HCT116 (cell line): ENCODE measurements around the gene APOBEC3B.

Experiments used
- JUND ChIP-seq: IDR thresholded peaks from 2 replicates; pipeline ENCODE4 v1.6.1; 2012
- TF ChIP-seq, protein P1 (sequence below): IDR thresholded peaks from 2 replicates; pipeline ENCODE4 v1.6.1; 2011; ENCODE audit warnings: mild to moderate bottlenecking, low read length, moderate library complexity; ENCODE audit not compliant: insufficient replicate concordance; ENCODE audit errors: extremely low read depth

DNA sequence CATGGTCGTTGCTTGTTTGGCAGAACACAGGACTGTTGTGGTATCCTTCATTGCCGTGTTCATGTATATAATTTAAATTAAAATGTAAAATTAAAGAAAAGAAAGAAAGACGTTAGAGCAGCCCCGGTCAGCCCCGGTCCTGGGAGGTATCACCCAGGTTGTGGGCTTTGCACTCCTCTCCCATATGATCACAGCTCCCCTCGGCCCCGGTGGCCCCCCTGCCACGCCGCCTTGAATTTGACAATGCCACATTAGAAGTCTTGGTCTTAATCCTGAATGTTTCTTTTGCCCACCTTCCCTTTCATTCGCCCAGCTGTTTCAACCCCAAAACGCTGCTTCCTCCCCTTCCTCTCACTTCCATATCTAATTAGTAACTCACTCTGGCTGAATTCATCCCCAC lies 13.3 kb upstream of the APOBEC3B start:
- TF ChIP-seq, protein P1, sequence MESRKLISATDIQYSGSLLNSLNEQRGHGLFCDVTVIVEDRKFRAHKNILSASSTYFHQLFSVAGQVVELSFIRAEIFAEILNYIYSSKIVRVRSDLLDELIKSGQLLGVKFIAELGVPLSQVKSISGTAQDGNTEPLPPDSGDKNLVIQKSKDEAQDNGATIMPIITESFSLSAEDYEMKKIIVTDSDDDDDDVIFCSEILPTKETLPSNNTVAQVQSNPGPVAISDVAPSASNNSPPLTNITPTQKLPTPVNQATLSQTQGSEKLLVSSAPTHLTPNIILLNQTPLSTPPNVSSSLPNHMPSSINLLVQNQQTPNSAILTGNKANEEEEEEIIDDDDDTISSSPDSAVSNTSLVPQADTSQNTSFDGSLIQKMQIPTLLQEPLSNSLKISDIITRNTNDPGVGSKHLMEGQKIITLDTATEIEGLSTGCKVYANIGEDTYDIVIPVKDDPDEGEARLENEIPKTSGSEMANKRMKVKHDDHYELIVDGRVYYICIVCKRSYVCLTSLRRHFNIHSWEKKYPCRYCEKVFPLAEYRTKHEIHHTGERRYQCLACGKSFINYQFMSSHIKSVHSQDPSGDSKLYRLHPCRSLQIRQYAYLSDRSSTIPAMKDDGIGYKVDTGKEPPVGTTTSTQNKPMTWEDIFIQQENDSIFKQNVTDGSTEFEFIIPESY, result no peak
- no peak for TF ChIP-seq JUND
